K562 (cell line): ENCODE measurements around the gene UFC1. TPM values are rescaled to one million over a fixed set of nuclear protein-coding genes. Genes with fewer than 3 reads are reported as not detected.
A peak's percentile ranks its signal among the peaks of the same experiment; 100 is the strongest.

Experiments
- ELF1 ChIP-seq: fragments of 200-800 bp; sonication (Bioruptor generic); IDR thresholded peaks from 2 replicates; pipeline ENCODE4 v1.6.1; 2016; ENCODE audit warnings: missing genetic modification characterization, missing compliant biosample characterization
- ESRRA ChIP-seq: fragments of 450-650 bp; IDR thresholded peaks from 2 replicates; pipeline ENCODE4 v1.6.1; 2014; ENCODE audit warnings: low read depth, mild to moderate bottlenecking, moderate library complexity, borderline replicate concordance
- FOSL1 ChIP-seq: fragments of 200-800 bp; sonication (Bioruptor generic); conservative IDR thresholded peaks from 2 replicates; pipeline ENCODE4 v1.6.1; 2016; ENCODE audit warnings: missing genetic modification characterization, missing compliant biosample characterization
- NR2C2 ChIP-seq, 2 experiments: fragments of 200-800 bp in 1 of 2; sonication (Bioruptor generic) in 1 of 2; sonication (generic) in 1 of 2; formaldehyde crosslinking in 1 of 2; IDR thresholded peaks; 2 replicates each; pipeline versions ENCODE4 v1.6.1 to v1.8.0; 2016 to 2022; ENCODE audit warnings: mild to moderate bottlenecking in 1 of 2, missing compliant biosample characterization in 1 of 2, missing genetic modification characterization in 1 of 2, missing genetic modification reagents in 1 of 2
- RBM14 ChIP-seq: fragments of 200-400 bp; formaldehyde crosslinking; IDR thresholded peaks from 2 replicates; pipeline ENCODE4 v1.6.1; 2018; ENCODE audit warnings: low read depth, mild to moderate bottlenecking, low read length, moderate library complexity, borderline replicate concordance; ENCODE audit not compliant: insufficient read depth
- SP1 ChIP-seq: sonication (generic); formaldehyde crosslinking; IDR thresholded peaks from 2 replicates; pipeline ENCODE4 v1.8.1; 2022; ENCODE audit warnings: mild to moderate bottlenecking, missing genetic modification reagents
- TAF1 ChIP-seq: IDR thresholded peaks from 2 replicates; pipeline ENCODE4 v1.6.1; 2011; ENCODE audit warnings: mild to moderate bottlenecking, low read length, moderate library complexity; ENCODE audit not compliant: insufficient read depth, control insufficient read depth, severe bottlenecking; ENCODE audit errors: extremely low read depth
- THRAP3 ChIP-seq: fragments of 450-650 bp; IDR thresholded peaks from 2 replicates; pipeline ENCODE4 v1.6.1; 2016; ENCODE audit warnings: mild to moderate bottlenecking, inconsistent platforms, borderline replicate concordance
- ZNF124 ChIP-seq: sonication (generic); formaldehyde crosslinking; IDR thresholded peaks from 2 replicates; pipeline ENCODE4 v1.8.1; 2022; ENCODE audit warnings: missing genetic modification reagents
- ZNF347 ChIP-seq: fragments of 450-650 bp; formaldehyde crosslinking; IDR thresholded peaks from 2 replicates; pipeline ENCODE4 v1.4.0; 2020; ENCODE audit warnings: low read depth, mild to moderate bottlenecking, moderate library complexity
- polyA plus RNA-seq, 8 experiments: library from polyadenylated mRNA; depleted of rRNA in 4 of 8; stranded (reverse) in 5 of 8; unstranded in 3 of 8; fragments of >200 nt; fragmentation: Nextera tagmentation in 2 of 8; fragmentation: Illumina TruSeq in 1 of 8; extraction: Ambion mirVana in 2 of 8; extraction: Trizol in 1 of 8; gene quantifications; 2 replicates each; pipeline versions ENCODE4 v1.2.1 to v1.2.3, GENCODE V29; 2011 to 2014; ENCODE audit warnings: inconsistent platforms in 1 of 8, missing spikeins in 1 of 8
- total RNA-seq, 7 experiments: library from RNA; depleted of rRNA in 6 of 7; stranded (reverse); fragments of >200 nt in 6 of 7; fragmentation: Illumina TruSeq in 2 of 7; extraction: Trizol in 2 of 7; gene quantifications; 2 replicates each; pipeline versions ENCODE4 v1.2.1 to v1.2.3, GENCODE V29; 2011 to 2021; ENCODE audit warnings: low replicate concordance in 1 of 7
- TF ChIP-seq, protein P1 (sequence below), 3 experiments: IDR thresholded peaks in 2 of 3; conservative IDR thresholded peaks in 1 of 3; 2 replicates each; pipeline ENCODE4 v1.5.1; 2011 to 2012; ENCODE audit warnings: low read length in 3 of 3, mild to moderate bottlenecking in 3 of 3, control low read depth in 2 of 3, improper control_type of control experiment in 1 of 3, inconsistent platforms in 1 of 3, low read depth in 1 of 3, mixed read lengths in 1 of 3, moderate library complexity in 1 of 3; ENCODE audit not compliant: insufficient read depth in 2 of 3
- TF ChIP-seq, protein P2 (sequence below), 2 experiments: fragments of 450-650 bp in 1 of 2; sonication (generic) in 1 of 2; formaldehyde crosslinking in 1 of 2; IDR thresholded peaks in 1 of 2; conservative IDR thresholded peaks in 1 of 2; 2 replicates each; pipeline versions ENCODE4 v1.6.1 to v1.8.1; 2016 to 2023; ENCODE audit warnings: mild to moderate bottlenecking in 2 of 2, moderate library complexity in 2 of 2, inconsistent platforms in 1 of 2, missing genetic modification reagents in 1 of 2
- TF ChIP-seq, protein P3 (sequence below), 2 experiments: fragments of 250-450 bp in 1 of 2; fragments of 450-650 bp in 1 of 2; sonication (Bioruptor Pico) in 1 of 2; IDR thresholded peaks; 2 replicates each; pipeline versions ENCODE4 v1.6.1 to v1.8.0; 2016 to 2021; ENCODE audit warnings: mild to moderate bottlenecking in 2 of 2, moderate library complexity in 2 of 2, missing compliant biosample characterization in 1 of 2, missing genetic modification characterization in 1 of 2
- TF ChIP-seq, protein P4 (sequence below): IDR thresholded peaks from 2 replicates; pipeline ENCODE4 v1.6.1; 2011; ENCODE audit not compliant: insufficient read length; ENCODE audit errors: extremely low read depth
- TF ChIP-seq, protein P5 (sequence below): sonication (generic); formaldehyde crosslinking; IDR thresholded peaks from 2 replicates; pipeline ENCODE4 v1.8.1; 2023; ENCODE audit warnings: mild to moderate bottlenecking, missing genetic modification reagents
- TF ChIP-seq, protein P6 (sequence below): fragments of 450-650 bp; formaldehyde crosslinking; IDR thresholded peaks from 2 replicates; pipeline ENCODE4 v1.4.0; 2022; ENCODE audit warnings: missing genetic modification characterization

The UFC1 gene
- total and polyA plus RNA-seq, 9 of the 15 experiments (the other 6 are each of a cell fraction or from before 2014, with no cell fraction given), result 92.8 to 220 (median 161) TPM

DNA sequence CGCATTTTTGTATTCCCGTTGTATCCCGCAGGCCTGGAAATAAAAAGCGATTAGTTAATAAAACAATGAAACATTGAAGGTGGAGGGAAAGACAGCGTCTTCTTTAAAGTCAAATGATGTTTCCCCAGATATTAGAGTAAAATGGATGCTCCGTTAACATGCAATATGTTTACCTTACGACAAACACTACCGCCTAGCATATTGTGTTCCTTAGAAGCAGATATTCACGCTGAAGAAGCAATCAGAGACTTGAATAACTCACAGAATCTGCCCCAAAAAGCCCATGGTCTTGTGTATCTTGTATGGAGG, 24.1 kb downstream of the UFC1 start (continued):
- TF ChIP-seq, protein P1, sequence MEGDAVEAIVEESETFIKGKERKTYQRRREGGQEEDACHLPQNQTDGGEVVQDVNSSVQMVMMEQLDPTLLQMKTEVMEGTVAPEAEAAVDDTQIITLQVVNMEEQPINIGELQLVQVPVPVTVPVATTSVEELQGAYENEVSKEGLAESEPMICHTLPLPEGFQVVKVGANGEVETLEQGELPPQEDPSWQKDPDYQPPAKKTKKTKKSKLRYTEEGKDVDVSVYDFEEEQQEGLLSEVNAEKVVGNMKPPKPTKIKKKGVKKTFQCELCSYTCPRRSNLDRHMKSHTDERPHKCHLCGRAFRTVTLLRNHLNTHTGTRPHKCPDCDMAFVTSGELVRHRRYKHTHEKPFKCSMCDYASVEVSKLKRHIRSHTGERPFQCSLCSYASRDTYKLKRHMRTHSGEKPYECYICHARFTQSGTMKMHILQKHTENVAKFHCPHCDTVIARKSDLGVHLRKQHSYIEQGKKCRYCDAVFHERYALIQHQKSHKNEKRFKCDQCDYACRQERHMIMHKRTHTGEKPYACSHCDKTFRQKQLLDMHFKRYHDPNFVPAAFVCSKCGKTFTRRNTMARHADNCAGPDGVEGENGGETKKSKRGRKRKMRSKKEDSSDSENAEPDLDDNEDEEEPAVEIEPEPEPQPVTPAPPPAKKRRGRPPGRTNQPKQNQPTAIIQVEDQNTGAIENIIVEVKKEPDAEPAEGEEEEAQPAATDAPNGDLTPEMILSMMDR (IDR thresholded peaks at IDR 0.05 in 2 of 3, conservative IDR thresholded peaks at IDR 0.05 in 1 of 3; ENCODE audit: insufficient read depth in 2 of 3, low read depth in 1 of 3, low read length in 3 of 3), result no peak
- TF ChIP-seq ELF1 (tag), result no peak
- TF ChIP-seq, protein P2, sequence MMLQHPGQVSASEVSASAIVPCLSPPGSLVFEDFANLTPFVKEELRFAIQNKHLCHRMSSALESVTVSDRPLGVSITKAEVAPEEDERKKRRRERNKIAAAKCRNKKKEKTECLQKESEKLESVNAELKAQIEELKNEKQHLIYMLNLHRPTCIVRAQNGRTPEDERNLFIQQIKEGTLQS (IDR thresholded peaks at IDR 0.05), result no peak
- TF ChIP-seq, protein P2 (CRISPR knock-in tag; conservative IDR thresholded peaks at IDR 0.05), result no peak
- TF ChIP-seq, protein P3, sequence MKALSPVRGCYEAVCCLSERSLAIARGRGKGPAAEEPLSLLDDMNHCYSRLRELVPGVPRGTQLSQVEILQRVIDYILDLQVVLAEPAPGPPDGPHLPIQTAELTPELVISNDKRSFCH (CRISPR knock-in tag; IDR thresholded peaks at IDR 0.05), result no peak
- TF ChIP-seq, protein P3 (tag; IDR thresholded peaks at IDR 0.05), result 0 out of 2 replicates have a peak, but pooled peaks have one; percentile 12
- peak; percentile 12; the same call in 1 of the 2 replicates for TF ChIP-seq SP1 (CRISPR knock-in tag)
- no peak for TF ChIP-seq NR2C2 (CRISPR knock-in tag; IDR thresholded peaks at IDR 0.05)
- peak; percentile 58; the same call in 1 of the 2 replicates for TF ChIP-seq NR2C2 (tag; IDR thresholded peaks at IDR 0.05)
- TF ChIP-seq RBM14, result no peak
- TF ChIP-seq TAF1, result no peak
- no peak for TF ChIP-seq ZNF124 (CRISPR knock-in tag)
- no peak for TF ChIP-seq ZNF347 (CRISPR knock-in tag)
- TF ChIP-seq ESRRA, result no peak; the same call in 1 of the 2 replicates
- TF ChIP-seq, protein P4, sequence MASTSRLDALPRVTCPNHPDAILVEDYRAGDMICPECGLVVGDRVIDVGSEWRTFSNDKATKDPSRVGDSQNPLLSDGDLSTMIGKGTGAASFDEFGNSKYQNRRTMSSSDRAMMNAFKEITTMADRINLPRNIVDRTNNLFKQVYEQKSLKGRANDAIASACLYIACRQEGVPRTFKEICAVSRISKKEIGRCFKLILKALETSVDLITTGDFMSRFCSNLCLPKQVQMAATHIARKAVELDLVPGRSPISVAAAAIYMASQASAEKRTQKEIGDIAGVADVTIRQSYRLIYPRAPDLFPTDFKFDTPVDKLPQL, result no peak
- no peak for TF ChIP-seq FOSL1
- TF ChIP-seq, protein P5, sequence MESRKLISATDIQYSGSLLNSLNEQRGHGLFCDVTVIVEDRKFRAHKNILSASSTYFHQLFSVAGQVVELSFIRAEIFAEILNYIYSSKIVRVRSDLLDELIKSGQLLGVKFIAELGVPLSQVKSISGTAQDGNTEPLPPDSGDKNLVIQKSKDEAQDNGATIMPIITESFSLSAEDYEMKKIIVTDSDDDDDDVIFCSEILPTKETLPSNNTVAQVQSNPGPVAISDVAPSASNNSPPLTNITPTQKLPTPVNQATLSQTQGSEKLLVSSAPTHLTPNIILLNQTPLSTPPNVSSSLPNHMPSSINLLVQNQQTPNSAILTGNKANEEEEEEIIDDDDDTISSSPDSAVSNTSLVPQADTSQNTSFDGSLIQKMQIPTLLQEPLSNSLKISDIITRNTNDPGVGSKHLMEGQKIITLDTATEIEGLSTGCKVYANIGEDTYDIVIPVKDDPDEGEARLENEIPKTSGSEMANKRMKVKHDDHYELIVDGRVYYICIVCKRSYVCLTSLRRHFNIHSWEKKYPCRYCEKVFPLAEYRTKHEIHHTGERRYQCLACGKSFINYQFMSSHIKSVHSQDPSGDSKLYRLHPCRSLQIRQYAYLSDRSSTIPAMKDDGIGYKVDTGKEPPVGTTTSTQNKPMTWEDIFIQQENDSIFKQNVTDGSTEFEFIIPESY (CRISPR knock-in tag), result no peak
- no peak for TF ChIP-seq THRAP3
- TF ChIP-seq, protein P6, sequence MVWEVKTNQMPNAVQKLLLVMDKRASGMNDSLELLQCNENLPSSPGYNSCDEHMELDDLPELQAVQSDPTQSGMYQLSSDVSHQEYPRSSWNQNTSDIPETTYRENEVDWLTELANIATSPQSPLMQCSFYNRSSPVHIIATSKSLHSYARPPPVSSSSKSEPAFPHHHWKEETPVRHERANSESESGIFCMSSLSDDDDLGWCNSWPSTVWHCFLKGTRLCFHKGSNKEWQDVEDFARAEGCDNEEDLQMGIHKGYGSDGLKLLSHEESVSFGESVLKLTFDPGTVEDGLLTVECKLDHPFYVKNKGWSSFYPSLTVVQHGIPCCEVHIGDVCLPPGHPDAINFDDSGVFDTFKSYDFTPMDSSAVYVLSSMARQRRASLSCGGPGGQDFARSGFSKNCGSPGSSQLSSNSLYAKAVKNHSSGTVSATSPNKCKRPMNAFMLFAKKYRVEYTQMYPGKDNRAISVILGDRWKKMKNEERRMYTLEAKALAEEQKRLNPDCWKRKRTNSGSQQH (CRISPR knock-in tag), result no peak
